Measurements from ENCODE around the gene CNMD.
A peak's percentile ranks its signal among the peaks of the same experiment; 100 is the strongest.

CNMD gene

GRCh38 chr13:52765611-52766390 lies 26.2 kb upstream of the CNMD start:
- DNase-seq: no peak
- TF ChIP-seq GATA1 (IDR thresholded peaks at IDR 0.05; ENCODE audit: low read depth, low read length): no peak
- TF ChIP-seq POLR2A (IDR thresholded peaks at IDR 0.05; ENCODE audit: low read length): no peak

DNA sequence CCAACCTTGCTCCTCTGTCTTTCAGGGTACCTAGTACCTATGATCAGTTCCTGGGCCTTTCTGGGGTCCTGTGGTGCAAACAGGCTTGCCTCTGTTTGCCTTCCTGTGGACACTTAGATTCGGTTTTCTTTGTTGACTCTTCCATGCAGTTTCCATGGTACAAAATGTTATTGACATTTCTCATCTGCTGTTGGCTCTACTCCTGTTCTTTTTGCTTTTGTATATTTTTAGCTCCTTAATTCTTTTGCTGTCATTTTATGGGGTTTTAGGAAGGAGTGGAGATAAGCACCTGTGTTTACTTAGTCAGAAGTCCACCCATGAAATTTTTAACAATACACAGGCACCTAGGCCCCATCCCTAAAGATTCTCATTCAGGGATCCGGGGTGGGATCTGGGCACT lies 20.5 kb upstream of the CNMD start:
- no peak for DNase-seq
- no peak for TF ChIP-seq GATA1 (IDR thresholded peaks at IDR 0.05; ENCODE audit: low read depth, low read length)

DNA sequence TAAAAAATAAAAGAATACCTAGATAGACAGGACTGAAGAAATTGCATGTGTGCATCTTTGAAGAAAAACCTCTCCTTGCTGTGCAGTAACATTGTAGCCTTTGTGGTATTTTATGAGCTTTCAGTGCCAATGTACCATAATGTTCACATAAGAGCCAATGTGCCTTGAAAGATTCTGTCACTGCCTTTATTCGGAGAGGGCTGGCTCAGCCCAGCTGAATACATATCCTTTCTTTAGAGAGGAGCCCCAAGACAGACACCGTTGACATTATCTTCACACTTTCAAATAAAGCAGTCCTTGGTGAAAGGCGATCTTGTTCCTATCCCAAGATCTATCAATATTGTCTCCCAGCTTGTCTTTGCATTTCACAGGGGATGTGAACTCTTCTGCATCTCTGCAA lies 18.5 kb upstream of the CNMD start:
- no peak for TF ChIP-seq POLR2A (IDR thresholded peaks at IDR 0.05; ENCODE audit: low read length)
- TF ChIP-seq GATA1 (IDR thresholded peaks at IDR 0.05; ENCODE audit: low read depth, low read length): no peak
- no peak for DNase-seq

- no peak for DNase-seq
- TF ChIP-seq GATA1 (IDR thresholded peaks at IDR 0.05; ENCODE audit: low read depth, low read length): no peak
- TF ChIP-seq POLR2A (IDR thresholded peaks at IDR 0.05; ENCODE audit: low read length): no peak
These were observed 11.6 kb upstream of the CNMD start for GRCh38 chr13:52751196-52751595.

DNA sequence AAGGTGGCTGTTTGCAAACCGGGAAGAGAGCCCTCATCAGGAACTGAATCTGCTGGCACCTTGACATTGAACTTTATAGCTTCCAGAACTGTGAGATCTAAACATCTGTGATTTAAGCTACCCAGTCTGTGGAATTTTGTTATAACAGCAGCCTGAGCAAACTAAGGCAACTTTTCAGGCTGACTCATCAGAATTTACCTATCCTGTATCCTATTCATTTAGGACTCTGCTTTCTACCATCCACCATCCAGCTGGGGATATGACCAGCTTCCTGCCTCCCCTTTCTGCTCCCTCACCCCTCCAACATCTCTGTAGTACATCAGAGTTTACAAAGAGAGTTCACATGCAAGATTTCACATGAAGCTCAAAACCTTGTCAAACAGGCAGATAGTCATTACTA lies 11.1 kb upstream of the CNMD start:
- TF ChIP-seq GATA1 (IDR thresholded peaks at IDR 0.05; ENCODE audit: low read depth, low read length) (no peak), POLR2A (IDR thresholded peaks at IDR 0.05; ENCODE audit: low read length) (no peak)
- DNase-seq: no peak

GRCh38 chr13:52749419-52749818 lies 9.8 kb upstream of the CNMD start:
- TF ChIP-seq POLR2A (IDR thresholded peaks at IDR 0.05; ENCODE audit: low read length) (no peak), GATA1 (IDR thresholded peaks at IDR 0.05; ENCODE audit: low read depth, low read length) (no peak)
- DNase-seq: no peak

GRCh38 chr13:52746141-52746540 lies 6.5 kb upstream of the CNMD start:
- TF ChIP-seq GATA1 (IDR thresholded peaks at IDR 0.05; ENCODE audit: low read depth, low read length) (no peak), POLR2A (IDR thresholded peaks at IDR 0.05; ENCODE audit: low read length) (no peak)
- no peak for DNase-seq

DNA sequence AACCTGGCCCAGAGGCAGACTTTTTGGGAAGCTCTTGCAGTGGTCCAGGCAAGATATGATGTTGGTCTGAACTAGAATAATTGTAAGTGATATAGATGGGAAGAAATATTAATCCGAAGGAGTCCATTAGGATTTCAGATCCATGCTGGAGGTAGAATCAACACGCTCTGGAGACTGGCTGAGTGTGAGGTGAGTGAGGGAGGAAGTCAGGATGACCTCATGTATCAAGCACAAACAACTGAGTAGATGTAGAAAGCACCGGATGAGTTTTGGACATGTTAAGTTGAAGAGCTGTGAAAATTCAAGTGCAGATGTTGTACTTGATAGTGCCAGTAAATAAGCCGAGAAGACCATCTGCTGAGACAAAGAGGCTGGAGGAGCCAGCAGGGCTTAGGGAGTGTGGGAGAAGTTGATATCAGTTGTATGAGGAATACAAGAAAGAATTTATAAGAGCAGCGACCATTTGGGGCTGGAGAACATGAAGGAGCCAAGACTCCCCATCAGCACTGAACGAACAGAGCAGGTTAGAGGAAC lies 5.3 kb upstream of the CNMD start:
- no peak for DNase-seq
- TF ChIP-seq POLR2A (IDR thresholded peaks at IDR 0.05; ENCODE audit: low read length) (no peak), GATA1 (IDR thresholded peaks at IDR 0.05; ENCODE audit: low read depth, low read length) (no peak)

DNA sequence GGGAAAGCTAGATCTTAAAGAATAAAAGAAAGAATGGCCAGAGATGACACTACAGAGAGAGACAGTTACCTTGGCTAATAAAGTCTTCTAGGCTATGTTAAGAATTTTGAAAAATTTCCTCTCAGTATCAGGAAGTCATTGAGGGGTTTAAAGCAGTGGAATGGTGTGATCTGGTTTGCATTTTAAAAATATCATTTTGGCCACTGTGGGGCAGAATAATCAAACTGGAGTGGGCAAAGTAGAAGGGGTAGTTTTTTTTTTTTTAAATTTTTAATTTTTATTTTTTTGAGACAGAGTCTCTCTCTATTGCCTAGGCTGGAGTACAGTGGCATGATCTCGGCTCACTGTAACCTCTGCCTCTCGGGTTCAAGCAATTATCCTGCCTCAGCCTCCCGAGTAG lies 4.4 kb upstream of the CNMD start:
- no peak for DNase-seq
- TF ChIP-seq GATA1 (IDR thresholded peaks at IDR 0.05; ENCODE audit: low read depth, low read length) (no peak), POLR2A (IDR thresholded peaks at IDR 0.05; ENCODE audit: low read length) (no peak)

DNA sequence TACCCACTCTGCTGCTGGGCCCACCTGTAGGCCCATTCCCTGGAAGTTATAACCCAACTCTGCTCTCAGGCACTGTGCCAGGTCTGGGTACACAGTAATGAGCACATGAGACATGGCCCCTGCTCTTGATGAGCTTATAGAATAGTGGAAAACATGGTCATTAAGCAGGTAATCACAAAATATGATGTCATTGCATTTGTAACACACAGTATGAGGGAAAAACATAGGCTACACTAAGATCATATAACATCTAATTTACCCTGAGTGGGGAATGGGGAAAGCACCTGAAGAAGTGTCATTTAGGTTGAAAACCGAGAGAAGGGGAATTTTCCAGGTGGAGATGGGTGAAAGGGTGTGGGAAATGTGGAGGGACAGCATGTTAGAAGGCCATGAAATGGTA lies 3.9 kb upstream of the CNMD start:
- TF ChIP-seq GATA1 (IDR thresholded peaks at IDR 0.05; ENCODE audit: low read depth, low read length) (no peak), POLR2A (IDR thresholded peaks at IDR 0.05; ENCODE audit: low read length) (no peak)
- DNase-seq: no peak

DNA sequence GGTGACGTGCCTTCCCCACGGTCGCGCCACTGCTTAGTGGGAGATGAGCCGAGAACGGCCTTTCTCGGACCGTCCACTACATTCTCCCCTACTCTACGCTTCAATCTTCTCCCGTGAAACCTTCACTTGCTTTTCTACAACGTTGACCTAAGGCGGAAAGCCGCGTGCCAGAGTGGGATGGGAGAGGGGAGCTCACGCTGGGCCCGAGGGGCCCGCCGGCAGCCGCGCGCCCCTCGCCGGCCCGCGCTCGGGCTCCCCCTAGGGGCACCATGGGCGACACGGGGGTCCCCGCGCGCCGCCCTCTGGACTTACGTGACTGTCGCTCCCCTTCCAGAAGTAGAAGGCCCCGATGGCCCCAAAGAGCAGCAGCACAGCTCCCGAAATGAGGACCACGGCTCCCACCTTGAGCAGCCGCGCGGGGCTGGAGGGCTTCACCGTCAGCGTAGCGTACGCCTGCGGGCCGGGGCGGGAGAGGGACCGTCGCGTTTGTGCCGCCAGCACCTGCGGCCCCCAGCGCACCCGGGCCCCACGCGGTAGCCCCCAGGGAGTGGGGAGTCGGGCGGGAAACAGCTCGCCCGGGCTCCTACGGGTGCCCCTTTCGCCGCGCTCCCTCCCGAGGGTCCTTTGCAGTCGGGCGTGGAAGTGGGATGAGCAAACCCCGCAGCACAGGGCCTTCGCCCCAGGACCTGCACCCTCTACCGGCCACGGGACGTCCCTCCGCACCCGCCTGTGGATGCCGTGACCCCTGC lies 727 bp downstream of the CNMD start:
- TF ChIP-seq POLR2A (IDR thresholded peaks at IDR 0.05; ENCODE audit: low read length): no peak
- no peak for TF ChIP-seq GATA1 (IDR thresholded peaks at IDR 0.05; ENCODE audit: low read depth, low read length)
- peak; percentile 28 to 44 for DNase-seq

DNA sequence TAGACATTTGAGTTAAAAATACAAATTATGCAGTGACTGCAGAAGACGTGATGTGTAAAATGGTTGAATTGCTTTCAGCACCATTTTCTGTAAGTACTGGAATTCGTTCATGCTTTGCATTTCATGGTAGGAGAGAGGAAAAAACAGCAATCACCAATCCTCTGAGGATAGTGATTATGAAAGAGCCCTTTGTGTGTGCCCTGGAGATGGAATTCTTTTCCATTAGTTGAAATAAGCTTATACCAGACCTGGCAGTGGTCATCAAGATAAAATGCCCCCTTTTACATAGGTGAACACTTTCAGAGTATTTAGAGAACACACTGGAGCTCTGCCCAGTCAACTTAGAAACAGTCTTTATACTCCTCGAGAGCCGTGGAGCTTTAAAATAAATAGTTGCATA lies 1.7 kb downstream of the CNMD start:
- TF ChIP-seq GATA1 (IDR thresholded peaks at IDR 0.05; ENCODE audit: low read depth, low read length) (no peak), POLR2A (IDR thresholded peaks at IDR 0.05; ENCODE audit: low read length) (no peak)
- DNase-seq: no peak

DNA sequence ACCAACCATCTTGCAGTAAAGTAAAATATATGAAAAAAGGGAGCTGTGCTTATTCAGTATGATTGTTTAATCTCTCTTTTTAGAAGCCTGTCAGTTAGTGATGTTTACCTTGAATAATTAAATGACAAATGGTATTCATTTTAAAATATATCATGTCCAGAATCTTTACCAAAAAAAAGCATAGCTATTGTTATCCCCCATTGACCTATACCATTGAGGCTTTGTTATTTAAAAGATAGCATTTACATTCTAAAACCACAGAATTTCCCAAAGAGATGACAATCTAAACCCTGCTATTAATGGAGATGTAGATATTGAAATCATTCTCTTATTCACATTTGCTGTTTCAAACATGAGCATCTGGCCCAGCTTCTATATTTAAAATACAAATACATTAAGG lies 2.2 kb downstream of the CNMD start:
- no peak for DNase-seq
- TF ChIP-seq POLR2A (IDR thresholded peaks at IDR 0.05; ENCODE audit: low read length): no peak
- TF ChIP-seq GATA1 (IDR thresholded peaks at IDR 0.05; ENCODE audit: low read depth, low read length): no peak

GRCh38 chr13:52736891-52737290 lies 2.7 kb downstream of the CNMD start:
- DNase-seq: no peak
- TF ChIP-seq POLR2A (IDR thresholded peaks at IDR 0.05; ENCODE audit: low read length) (no peak), GATA1 (IDR thresholded peaks at IDR 0.05; ENCODE audit: low read depth, low read length) (no peak)

All from erythroblast (primary cell).